Measurements from ENCODE around the gene KDM1B.

Gene KDM1B

GRCh38 chr6:18240230-18240629 lies 85.0 kb downstream of the KDM1B start:
- DNase-seq: no peak

GRCh38 chr6:18241208-18242038 lies 86.2 kb downstream of the KDM1B start:
- DNase-seq: no peak

DNA sequence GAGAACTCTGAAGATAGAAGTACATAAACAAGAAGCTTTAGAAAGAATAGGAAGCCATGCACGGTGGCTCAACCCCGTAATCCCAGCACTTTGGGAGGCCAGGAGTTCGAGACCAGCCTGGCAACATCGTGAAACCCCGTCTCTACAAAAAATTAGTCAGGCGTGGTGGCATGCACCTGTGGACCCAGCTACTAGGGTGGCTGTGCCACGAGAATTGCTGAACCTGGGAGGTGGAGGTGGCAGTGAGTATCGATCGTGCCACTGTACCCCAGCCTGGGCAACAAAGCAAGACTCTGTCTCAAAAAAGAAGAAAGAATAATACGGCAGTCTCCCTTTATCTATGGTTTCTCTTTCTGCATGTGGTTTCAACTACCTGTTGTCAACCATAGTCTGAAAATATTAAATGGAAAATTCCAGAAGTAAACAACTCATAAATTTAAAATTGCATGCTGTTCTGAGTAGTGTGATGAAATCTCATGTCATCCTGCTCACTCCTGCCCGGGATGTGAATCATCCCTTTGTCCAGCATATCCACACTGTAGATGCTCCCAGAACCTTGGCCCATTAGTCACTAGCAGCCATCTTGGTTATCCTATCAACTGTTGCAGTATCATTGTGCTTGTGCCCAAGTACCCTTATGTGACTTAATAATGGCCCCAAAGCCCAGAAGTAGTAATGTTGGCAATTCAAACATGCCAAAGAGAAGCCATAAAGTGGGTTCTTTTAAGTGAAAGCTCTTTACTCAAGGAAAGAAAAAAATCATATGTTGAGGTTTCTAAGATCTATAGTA lies 87.0 kb downstream of the KDM1B start:
- DNase-seq: no peak

DNA sequence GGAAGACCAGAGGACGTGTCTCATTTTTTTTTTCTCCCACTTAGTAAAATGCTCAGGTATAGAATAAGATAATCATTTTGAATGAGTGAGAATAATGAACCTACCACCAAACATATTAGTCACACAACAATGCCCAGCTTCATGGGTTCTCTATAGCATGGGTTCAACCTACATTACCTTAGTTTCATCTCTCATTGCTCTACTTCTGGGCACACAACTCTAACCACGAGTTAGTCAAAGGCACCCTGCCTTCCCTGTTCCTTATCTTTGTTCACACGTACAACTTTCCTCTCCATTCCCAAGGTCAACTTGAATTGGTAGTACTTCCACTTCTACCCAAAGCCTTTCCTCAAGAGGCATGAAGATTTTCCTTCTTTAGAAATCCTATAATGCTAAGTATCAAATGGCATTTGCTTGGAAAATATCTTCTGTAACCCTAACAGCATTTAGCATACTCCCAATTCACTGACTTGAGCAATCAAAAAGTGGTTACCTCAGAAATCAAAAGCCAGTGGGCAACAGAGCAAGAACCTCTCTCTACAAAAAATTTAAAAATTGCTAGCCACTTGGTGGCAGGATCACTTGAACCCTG lies 88.2 kb downstream of the KDM1B start:
- DNase-seq: peak; percentile 37

- no peak for DNase-seq
Observed at GRCh38 chr6:18244251-18244650, 89.0 kb downstream of the KDM1B start.

DNA sequence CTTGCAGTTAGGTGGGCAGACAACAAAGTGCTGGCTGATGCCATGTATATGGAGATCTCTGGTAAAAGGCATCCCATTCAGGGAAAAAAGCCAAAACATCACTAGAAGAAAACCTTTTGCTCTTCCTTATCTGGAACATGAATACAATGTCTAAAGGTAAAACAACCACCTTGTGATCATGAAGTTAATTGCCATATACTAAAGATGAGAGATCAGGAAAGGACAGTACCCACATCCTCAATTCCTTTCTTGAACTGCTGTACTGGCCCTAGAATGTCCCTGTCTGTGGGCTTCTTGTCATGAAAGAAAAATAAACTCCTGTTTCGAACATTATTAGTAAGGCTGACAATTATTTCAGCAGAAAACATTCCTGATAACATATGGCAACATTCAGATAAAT lies 89.9 kb downstream of the KDM1B start:
- no peak for DNase-seq

- no peak for DNase-seq
Observed at GRCh38 chr6:18245642-18246041, 90.4 kb downstream of the KDM1B start.

GRCh38 chr6:18246205-18246604 lies 91.0 kb downstream of the KDM1B start:
- DNase-seq: no peak

- no peak for DNase-seq
Observed at GRCh38 chr6:18247002-18247401, 91.8 kb downstream of the KDM1B start.

DNA sequence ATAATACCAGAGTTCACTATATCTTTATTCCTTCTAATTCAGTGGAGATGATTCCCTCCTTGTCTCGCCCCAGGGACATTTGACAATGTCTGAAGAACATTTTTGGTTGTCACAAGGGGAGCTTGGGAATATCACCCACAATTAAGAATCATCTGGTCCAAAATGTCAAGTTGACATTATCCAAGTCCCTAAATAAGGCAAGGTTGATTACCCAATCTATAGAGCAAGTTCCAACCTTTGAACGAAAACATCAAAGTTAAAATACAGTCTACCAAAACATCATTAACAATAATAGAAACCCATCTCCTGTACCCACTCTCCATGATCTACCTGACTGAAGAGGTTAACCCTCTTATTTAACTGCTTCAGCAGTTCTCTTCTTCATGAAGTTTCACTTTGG lies 93.5 kb downstream of the KDM1B start:
- DNase-seq: no peak

DNA sequence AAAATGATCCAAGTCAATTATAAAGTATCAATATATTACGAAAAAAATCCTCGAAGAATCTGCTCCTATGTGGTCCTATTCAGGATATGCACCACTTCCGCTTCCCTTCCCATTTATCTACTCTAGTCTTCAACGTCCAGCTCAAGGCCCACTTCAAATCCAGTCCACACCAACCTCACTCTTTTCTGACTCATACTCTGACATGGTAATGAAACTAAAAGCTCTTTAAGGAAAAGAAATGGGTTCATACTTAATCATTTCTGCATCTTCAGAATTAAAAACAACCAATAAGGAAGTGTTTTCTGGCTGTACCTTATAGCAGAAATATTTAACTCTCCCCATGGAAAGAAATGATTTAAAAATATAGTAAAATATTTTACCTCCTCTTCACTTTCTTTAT lies 94.0 kb downstream of the KDM1B start:
- DNase-seq: no peak

DNA sequence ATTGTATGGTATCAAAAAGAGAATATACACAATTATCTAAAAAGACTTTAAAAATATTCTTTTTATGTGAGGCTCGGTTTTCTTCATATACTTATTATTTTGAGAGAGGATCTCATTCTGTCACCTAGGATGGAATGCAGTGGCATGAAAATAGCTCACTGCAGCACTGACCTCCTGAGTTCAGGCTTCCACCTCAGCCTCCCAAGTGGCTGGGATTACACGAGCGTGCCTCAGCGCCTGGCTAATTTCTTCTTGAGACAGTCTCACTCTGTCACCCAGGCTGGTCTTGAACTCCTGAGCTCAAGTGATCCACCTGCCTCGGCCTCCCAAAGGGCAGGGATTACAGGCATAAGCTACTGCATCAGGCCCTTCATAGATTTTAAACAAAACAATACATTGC lies 98.4 kb downstream of the KDM1B start:
- no peak for DNase-seq

- DNase-seq: no peak
Observed at GRCh38 chr6:18254793-18255192, 99.6 kb downstream of the KDM1B start.

DNA sequence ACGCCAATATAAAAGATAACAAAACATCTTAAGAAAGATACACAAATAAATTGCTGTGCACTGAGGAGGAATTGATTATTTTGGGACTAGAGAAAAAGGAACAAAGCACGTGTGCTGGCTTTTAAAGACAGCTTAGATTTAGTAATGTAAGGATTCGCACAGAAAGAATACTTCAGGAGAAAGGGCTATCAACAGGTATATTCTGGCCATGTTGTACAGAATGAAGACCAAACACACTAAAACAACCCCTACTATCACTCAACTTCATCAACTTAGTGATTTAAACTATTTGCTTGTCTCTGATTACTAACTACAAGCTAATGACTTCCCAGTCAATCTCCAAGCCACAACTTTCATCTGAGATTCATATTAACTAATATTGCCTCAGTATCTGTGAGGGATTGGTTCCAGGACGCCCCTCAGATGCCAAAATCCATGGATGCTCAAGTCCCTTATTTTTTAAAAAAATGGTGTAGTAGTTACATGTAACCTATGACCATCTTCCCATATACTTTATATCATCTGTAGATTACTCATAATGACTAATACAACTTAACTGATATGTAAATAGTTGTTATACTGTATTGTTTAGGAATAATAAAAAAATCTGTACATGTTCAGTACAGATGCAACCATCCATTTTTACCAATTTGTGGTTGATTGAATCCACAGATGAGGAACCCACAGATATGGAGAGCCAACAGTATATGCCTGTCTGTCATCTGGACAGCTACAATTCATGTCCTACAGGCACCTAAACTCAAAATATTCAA lies 104.6 kb downstream of the KDM1B start:
- DNase-seq: no peak

DNA sequence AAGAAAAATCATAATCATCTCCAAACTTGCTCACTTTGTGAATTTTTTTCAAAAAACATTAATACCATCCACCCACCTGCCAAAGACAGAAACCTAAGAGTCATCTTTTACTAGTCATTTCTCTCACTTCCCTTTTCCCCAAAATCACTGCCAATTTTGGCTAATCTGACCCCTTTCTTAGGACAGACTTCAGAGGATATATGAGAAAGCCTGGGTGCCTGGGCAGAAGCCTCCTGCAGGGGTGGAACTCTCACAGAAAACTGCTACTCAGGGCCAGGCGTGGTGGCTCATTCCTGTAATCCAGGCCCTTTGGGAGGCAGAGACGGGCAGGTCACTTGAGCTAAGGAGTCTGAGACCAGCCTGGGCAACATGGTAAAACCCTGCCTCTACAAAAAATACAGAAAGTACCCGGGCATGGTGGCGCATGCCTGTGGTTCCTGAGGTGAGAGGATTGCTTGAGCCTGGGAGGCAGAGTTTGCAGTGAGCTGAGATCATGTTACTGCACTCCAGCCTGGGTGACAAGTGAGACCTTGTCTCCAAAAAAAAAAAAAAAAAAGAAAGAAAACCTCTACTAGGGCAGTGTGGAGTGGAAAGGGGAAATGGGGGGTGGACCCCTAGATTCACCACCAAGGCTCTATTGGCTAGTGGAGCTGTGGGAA lies 105.4 kb downstream of the KDM1B start:
- DNase-seq: peak; percentile 43

DNA sequence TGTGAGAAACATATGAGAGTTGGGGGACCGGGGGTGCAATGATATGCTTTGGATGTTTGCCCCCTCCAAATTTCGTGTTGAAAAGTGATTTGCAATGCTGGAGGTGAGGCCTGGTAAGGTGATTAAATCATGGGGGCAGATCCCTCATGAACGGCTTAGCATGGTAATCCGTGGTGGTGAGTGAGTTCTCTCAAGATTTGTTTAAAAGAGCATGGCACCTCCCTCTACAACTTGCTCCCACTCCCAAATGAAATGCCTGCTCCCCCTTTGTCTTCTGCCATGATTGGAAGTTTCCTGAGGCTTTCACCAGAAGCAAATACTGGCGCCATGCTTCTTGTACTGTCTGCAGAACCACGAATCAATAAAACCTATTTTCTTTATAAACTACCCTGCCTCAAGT lies 106.7 kb downstream of the KDM1B start:
- DNase-seq: no peak

- peak; percentile 63 for DNase-seq
Observed at GRCh38 chr6:18262702-18263417, 107.6 kb downstream of the KDM1B start.

DNA sequence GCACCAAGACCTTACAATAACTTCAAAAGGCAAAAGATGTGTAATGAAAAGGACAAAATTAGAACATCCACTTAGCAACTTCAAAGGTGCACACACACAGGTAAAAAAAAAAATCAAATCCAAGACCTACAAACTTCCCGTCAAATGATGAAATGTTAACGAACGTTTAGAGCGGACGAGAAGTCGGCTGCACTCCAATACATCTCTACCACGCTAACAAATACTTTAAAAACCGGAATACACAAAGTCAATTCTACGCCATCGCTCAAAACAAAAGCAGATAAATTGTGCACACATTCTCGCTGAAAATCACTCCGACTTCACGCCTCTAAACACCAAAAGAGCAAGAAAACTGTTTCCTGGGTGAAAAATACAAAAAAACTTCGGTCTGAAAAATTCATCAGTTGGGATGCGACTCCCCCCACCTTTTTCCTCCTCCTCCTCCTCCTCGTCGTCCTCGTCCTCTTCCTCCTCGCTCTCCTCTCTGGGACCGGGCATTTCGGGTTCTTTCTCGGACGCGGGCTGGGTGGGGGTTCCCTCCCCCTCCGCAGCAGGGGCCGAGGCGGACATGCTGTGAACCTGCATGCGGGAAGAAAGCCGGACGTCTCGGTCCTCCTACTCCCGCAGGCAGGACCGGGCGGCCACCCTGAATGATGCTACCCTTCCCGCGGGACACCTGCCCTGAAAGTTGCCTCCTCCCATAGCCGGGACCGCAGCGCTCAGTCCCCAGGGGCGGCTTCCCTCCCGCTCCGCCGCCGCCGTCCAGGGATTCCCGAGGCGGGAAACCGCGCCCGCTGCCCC lies 108.4 kb downstream of the KDM1B start:
- peak; percentile 63 for DNase-seq

- DNase-seq: peak; percentile 95
Observed at GRCh38 chr6:18264219-18264922, 109.1 kb downstream of the KDM1B start, which contains the start of gene DEK. TSS of gene DEK (minus strand) at chr6:18264530. CDS start at chr6:18263987, 543 bp downstream.

DNA sequence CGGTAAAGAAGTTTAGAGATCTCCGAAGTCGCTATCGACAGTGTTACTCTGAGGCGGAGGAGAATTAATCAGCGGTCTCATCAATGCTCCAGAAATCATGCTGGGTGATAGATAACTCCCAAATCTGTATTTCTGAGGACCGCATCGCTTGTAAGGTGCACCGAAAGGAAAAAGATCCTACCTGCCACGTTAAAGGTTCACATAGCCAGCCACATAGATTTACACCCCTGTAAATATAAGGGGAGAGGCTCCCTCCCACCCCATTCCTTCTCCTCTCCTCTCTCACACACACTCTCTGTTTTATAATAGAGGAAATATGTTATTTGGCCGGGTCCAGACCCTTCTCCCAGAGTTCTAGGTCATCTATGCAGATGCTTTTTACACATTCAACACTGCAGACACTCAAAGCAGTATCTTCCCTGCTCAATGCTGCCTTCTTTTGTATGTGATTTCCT lies 109.7 kb downstream of the KDM1B start:
- peak; percentile 75 for DNase-seq
